IPS-18c (cell line): ENCODE results near the gene FCN1.
"Not testable (repeated sequence)": the region's sequence is repeated elsewhere in the genome, so short reads cannot be mapped to it uniquely, and the experiment has no call there.

Experiments used
- H3K4me3 ChIP-seq: 2 replicates; pipeline ENCODE4 v1.7.0; 2013; ENCODE audit warnings: low read depth, mild to moderate bottlenecking, low read length, moderate library complexity; ENCODE audit not compliant: insufficient read depth
- H3K9me3 ChIP-seq: one replicate; pipeline ENCODE4 v1.6.1; 2013; ENCODE audit warnings: mild to moderate bottlenecking, low read length, moderate library complexity; ENCODE audit not compliant: control insufficient read depth, insufficient read depth

The FCN1 gene

GRCh38 chr9:134861595-134862334 is 55.9 kb downstream of the FCN1 start:
- H3K9me3 ChIP-seq, result no peaks in the 10 kb centered on the region
- no peak overlapping the region for H3K4me3 ChIP-seq

DNA sequence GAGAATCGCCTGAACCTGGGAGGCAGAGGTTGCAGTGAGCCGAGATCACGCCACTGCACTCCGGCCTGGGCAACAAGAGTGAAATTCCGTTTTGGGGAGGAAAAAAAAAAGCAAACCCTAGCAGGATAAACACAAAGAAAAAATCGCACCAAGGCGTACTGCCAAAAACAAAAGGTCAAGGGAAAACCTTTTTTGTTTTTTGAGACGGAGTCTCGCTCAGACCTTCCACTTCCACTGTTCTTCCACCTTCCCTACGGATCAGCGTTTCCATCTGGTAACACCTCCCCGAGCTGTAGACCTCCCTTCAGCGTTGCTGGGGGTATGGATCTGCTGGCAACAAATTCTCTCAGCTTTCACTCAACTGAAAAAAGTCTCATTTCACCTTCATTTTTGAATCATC is 57.2 kb downstream of the FCN1 start:
- Histone ChIP-seq H3K4me3 (no peak overlapping the region), H3K9me3 (no peaks in the 10 kb centered on the region)

- H3K4me3 ChIP-seq, result no peak overlapping the region
These were observed 59.5 kb downstream of the FCN1 start for GRCh38 chr9:134858051-134858841.

GRCh38 chr9:134857451-134857850 is 60.3 kb downstream of the FCN1 start:
- not testable (repeated sequence) for H3K4me3 ChIP-seq

More at GRCh38 chr9:134858051-134858841, 59.5 kb downstream of the FCN1 start:
- no peaks in the 10 kb centered on the region for H3K9me3 ChIP-seq

GRCh38 chr9:134855900-134856377 is 61.8 kb downstream of the FCN1 start:
- Histone ChIP-seq H3K4me3 (no peak overlapping the region), H3K9me3 (peaks cover 5% of the 10 kb centered on the region)

More at GRCh38 chr9:134857451-134857850, 60.3 kb downstream of the FCN1 start:
- H3K9me3 ChIP-seq, result not testable (repeated sequence)
